Body of pancreas (tissue), 4 donors: ENCODE measurements around the gene ODF4.

ENCODE experiments used
- POLR2A ChIP-seq, 3 donors: fragments of 450-650 bp; IDR thresholded peaks; one replicate each; pipeline ENCODE4 v1.6.1; 2016; ENCODE audit warnings: antibody characterized with exemption in 3 of 3, mild to moderate bottlenecking in 2 of 3
- TF ChIP-seq, protein P1 (sequence below), 7 experiments: fragments of 450-650 bp in 4 of 7; fragments of 200-600 bp in 3 of 7; sonication (generic) in 3 of 7; IDR thresholded peaks; one replicate each; pipeline ENCODE4 v1.5.1; 2016 to 2019; ENCODE audit warnings: antibody characterized with exemption in 7 of 7

GRCh38 chr17:8294361-8294760, 45.3 kb upstream of the ODF4 start:
- TF ChIP-seq POLR2A (IDR thresholded peaks at IDR 0.05): no peak
- TF ChIP-seq, protein P1, sequence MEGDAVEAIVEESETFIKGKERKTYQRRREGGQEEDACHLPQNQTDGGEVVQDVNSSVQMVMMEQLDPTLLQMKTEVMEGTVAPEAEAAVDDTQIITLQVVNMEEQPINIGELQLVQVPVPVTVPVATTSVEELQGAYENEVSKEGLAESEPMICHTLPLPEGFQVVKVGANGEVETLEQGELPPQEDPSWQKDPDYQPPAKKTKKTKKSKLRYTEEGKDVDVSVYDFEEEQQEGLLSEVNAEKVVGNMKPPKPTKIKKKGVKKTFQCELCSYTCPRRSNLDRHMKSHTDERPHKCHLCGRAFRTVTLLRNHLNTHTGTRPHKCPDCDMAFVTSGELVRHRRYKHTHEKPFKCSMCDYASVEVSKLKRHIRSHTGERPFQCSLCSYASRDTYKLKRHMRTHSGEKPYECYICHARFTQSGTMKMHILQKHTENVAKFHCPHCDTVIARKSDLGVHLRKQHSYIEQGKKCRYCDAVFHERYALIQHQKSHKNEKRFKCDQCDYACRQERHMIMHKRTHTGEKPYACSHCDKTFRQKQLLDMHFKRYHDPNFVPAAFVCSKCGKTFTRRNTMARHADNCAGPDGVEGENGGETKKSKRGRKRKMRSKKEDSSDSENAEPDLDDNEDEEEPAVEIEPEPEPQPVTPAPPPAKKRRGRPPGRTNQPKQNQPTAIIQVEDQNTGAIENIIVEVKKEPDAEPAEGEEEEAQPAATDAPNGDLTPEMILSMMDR (IDR thresholded peaks at IDR 0.05): no peak
